ENCODE measurements around the gene KPNA3. TPM values are rescaled to one million over a fixed set of nuclear protein-coding genes. Genes with fewer than 3 reads are reported as not detected.

The KPNA3 gene
- polyA plus RNA-seq, 1 of the 3 experiments (the other 2 are of a cell fraction), result 11.3 TPM

DNA sequence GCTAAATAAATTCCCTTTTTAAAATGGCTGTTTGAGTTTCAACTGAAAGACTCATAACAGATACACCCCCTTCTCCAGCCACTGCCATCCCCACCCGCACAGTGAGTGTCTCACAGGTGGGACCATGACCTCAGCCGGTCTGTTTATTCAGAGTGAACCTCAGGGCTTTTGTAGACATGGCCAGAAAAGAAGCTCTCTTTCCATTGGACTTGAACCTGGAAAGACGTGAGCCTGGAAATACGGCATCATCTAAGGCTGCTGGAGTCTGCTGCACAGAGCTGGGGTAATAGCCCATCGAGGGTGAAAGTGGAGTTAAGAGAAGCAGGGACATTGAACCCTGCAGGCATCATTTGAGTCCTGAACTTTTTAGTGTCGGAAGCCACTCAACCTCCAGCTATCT lies 15.2 kb upstream of the KPNA3 start:
- Histone ChIP-seq H4K20me1 (ENCODE audit: insufficient read depth) (no peaks in the 10 kb centered on the region), H3K9ac (no peak overlapping the region), H3K4me1 (ENCODE audit: control insufficient read depth in 1 of 2, insufficient read depth in 2 of 2, low read depth in 1 of 2, low read length in 1 of 2) (no peaks in the 10 kb centered on the region), H3K9me2 (no peaks in the 10 kb centered on the region), H3K27me3 (ENCODE audit: insufficient read depth) (peaks cover 7% of the 10 kb centered on the region; the same call in 1 of the 2 replicates), H3K27ac (ENCODE audit: low read depth in 2 of 2, low read length in 1 of 2) (no peak overlapping the region), H3K9me3 (no peaks in the 10 kb centered on the region), H2AFZ (ENCODE audit: low read depth) (no peak overlapping the region), H3K4me2 (no peak overlapping the region), H3F3A (replicated peaks; ENCODE audit: insufficient read depth) (no peaks in the 10 kb centered on the region), H3K36me3 (replicated peaks in 1 of 2; ENCODE audit: control insufficient read depth in 1 of 2, insufficient read depth in 2 of 2, low read length in 1 of 2) (no peaks in the 10 kb centered on the region), H3K4me3 (ENCODE audit: low read depth in 2 of 2, low read length in 1 of 2) (no peak overlapping the region), H3K79me2 (ENCODE audit: insufficient read depth) (no peaks in the 10 kb centered on the region)
- ChIA-PET POLR2A (no interaction called here), CTCF (interaction anchor here (0.7 to 1.5 kb wide), 2 partner anchors 13 to 201 kb away, joined by 3 read pairs; no protein-coding TSS in a partner anchor)
- DNase-seq, result no peak
- 49% methylated on average over 6 of the region's 6 CpGs for WGBS (ENCODE audit: low lambda C conversion rate)
- TF ChIP-seq, protein P1, sequence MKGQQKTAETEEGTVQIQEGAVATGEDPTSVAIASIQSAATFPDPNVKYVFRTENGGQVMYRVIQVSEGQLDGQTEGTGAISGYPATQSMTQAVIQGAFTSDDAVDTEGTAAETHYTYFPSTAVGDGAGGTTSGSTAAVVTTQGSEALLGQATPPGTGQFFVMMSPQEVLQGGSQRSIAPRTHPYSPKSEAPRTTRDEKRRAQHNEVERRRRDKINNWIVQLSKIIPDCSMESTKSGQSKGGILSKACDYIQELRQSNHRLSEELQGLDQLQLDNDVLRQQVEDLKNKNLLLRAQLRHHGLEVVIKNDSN (IDR thresholded peaks at IDR 0.05; ENCODE audit: borderline replicate concordance, low read depth), result no peak
- TF ChIP-seq TAF1 (IDR thresholded peaks at IDR 0.05; ENCODE audit: borderline replicate concordance, low read depth, low read length) (no peak), SMC3 (IDR thresholded peaks at IDR 0.05; ENCODE audit: low read depth, low read length) (no peak), RFX5 (IDR thresholded peaks at IDR 0.05; ENCODE audit: low read length) (no peak), POLR2AphosphoS5 (IDR thresholded peaks at IDR 0.05; ENCODE audit: low read depth, low read length) (no peak), RCOR1 (IDR thresholded peaks at IDR 0.05; ENCODE audit: low read length) (no peak), TCF12 (IDR thresholded peaks at IDR 0.05) (no peak), CHD2 (IDR thresholded peaks at IDR 0.05; ENCODE audit: low read length, partially characterized antibody) (no peak), FOXJ3 (CRISPR knock-in tag; IDR thresholded peaks at IDR 0.05) (no peak), MXI1 (IDR thresholded peaks at IDR 0.05; ENCODE audit: low read depth, low read length) (no peak), NRF1 (IDR thresholded peaks at IDR 0.05; ENCODE audit: low read depth, low read length) (no peak), RXRA (IDR thresholded peaks at IDR 0.05; ENCODE audit: borderline replicate concordance, low read depth) (no peak), JUND (IDR thresholded peaks at IDR 0.05) (no peak), TEAD4 (IDR thresholded peaks at IDR 0.05; ENCODE audit: borderline replicate concordance, insufficient read depth) (no peak), NFIC (IDR thresholded peaks at IDR 0.05; ENCODE audit: borderline replicate concordance) (no peak), FOSL2 (IDR thresholded peaks at IDR 0.05; ENCODE audit: borderline replicate concordance, low read depth) (no peak), EP300 (IDR thresholded peaks at IDR 0.05; ENCODE audit: borderline replicate concordance in 1 of 2, low read depth in 1 of 2, low read length in 1 of 2) (no peak)

DNA sequence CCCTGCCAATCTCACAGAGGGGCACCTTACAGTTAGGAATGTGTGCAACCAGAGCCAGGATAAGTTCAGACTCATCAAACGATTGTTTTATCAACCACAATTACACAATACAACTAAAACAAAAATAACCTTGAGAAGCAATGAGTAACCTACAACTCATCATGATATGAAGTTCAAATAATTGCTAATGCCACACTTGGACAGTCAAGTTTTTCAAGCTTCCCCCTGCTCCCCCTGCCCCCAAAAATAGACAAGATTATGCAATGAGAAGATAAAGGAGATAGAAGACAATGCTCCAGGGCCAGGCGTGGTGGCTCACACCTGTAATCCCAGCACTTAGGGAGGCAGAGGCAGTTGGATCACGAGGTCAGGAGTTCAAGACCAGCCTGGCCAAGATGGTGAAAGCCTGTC lies 13.6 kb upstream of the KPNA3 start:
- no peaks in the 10 kb centered on the region for H3K79me2 ChIP-seq (ENCODE audit: insufficient read depth)
- no peaks in the 10 kb centered on the region for H3K9me2 ChIP-seq
- H3K4me1 ChIP-seq (ENCODE audit: control insufficient read depth in 1 of 2, insufficient read depth in 2 of 2, low read depth in 1 of 2, low read length in 1 of 2), result no peaks in the 10 kb centered on the region
- H3K9me3 ChIP-seq, result no peaks in the 10 kb centered on the region
- H3K9ac ChIP-seq, result no peak overlapping the region
- ChIA-PET POLR2A (no interaction called here), CTCF (interaction anchor here (1.5 kb wide), 1 partner anchor 200 kb away, joined by 3 read pairs; no protein-coding TSS in a partner anchor)
- H2AFZ ChIP-seq (ENCODE audit: low read depth), result no peak overlapping the region
- H3K27ac ChIP-seq (ENCODE audit: low read depth in 2 of 2, low read length in 1 of 2), result no peak overlapping the region
- H3K27me3 ChIP-seq (ENCODE audit: insufficient read depth), result peaks cover 7% of the 10 kb centered on the region; the same call in 1 of the 2 replicates
- H3K4me2 ChIP-seq, result no peak overlapping the region
- no peak overlapping the region for H3K4me3 ChIP-seq (ENCODE audit: low read depth in 2 of 2, low read length in 1 of 2)
- H4K20me1 ChIP-seq (ENCODE audit: insufficient read depth), result no peaks in the 10 kb centered on the region
- H3K36me3 ChIP-seq (replicated peaks in 1 of 2; ENCODE audit: control insufficient read depth in 1 of 2, insufficient read depth in 2 of 2, low read length in 1 of 2), result no peaks in the 10 kb centered on the region
- no peaks in the 10 kb centered on the region for H3F3A ChIP-seq (replicated peaks; ENCODE audit: insufficient read depth)
- no peak for DNase-seq
- WGBS (ENCODE audit: low lambda C conversion rate), result 10% methylated on average over 3 of the region's 3 CpGs
- TF ChIP-seq JUND (IDR thresholded peaks at IDR 0.05) (no peak), FOXJ3 (CRISPR knock-in tag; IDR thresholded peaks at IDR 0.05) (no peak), NRF1 (IDR thresholded peaks at IDR 0.05; ENCODE audit: low read depth, low read length) (no peak), POLR2AphosphoS5 (IDR thresholded peaks at IDR 0.05; ENCODE audit: low read depth, low read length) (no peak), RFX5 (IDR thresholded peaks at IDR 0.05; ENCODE audit: low read length) (no peak), SIN3A (IDR thresholded peaks at IDR 0.05; ENCODE audit: borderline replicate concordance, low read depth, low read length) (no peak), TCF12 (IDR thresholded peaks at IDR 0.05) (no peak), RCOR1 (IDR thresholded peaks at IDR 0.05; ENCODE audit: low read length) (no peak), RXRA (IDR thresholded peaks at IDR 0.05; ENCODE audit: borderline replicate concordance, low read depth) (no peak), RAD21 (IDR thresholded peaks at IDR 0.05; ENCODE audit: low read length) (no peak), NFIC (IDR thresholded peaks at IDR 0.05; ENCODE audit: borderline replicate concordance) (no peak), ELF1 (IDR thresholded peaks at IDR 0.05) (no peak)
- TF ChIP-seq, protein P2, sequence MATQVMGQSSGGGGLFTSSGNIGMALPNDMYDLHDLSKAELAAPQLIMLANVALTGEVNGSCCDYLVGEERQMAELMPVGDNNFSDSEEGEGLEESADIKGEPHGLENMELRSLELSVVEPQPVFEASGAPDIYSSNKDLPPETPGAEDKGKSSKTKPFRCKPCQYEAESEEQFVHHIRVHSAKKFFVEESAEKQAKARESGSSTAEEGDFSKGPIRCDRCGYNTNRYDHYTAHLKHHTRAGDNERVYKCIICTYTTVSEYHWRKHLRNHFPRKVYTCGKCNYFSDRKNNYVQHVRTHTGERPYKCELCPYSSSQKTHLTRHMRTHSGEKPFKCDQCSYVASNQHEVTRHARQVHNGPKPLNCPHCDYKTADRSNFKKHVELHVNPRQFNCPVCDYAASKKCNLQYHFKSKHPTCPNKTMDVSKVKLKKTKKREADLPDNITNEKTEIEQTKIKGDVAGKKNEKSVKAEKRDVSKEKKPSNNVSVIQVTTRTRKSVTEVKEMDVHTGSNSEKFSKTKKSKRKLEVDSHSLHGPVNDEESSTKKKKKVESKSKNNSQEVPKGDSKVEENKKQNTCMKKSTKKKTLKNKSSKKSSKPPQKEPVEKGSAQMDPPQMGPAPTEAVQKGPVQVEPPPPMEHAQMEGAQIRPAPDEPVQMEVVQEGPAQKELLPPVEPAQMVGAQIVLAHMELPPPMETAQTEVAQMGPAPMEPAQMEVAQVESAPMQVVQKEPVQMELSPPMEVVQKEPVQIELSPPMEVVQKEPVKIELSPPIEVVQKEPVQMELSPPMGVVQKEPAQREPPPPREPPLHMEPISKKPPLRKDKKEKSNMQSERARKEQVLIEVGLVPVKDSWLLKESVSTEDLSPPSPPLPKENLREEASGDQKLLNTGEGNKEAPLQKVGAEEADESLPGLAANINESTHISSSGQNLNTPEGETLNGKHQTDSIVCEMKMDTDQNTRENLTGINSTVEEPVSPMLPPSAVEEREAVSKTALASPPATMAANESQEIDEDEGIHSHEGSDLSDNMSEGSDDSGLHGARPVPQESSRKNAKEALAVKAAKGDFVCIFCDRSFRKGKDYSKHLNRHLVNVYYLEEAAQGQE (IDR thresholded peaks at IDR 0.05; ENCODE audit: low read depth, low read length), result no peak
- TF ChIP-seq, protein P3, sequence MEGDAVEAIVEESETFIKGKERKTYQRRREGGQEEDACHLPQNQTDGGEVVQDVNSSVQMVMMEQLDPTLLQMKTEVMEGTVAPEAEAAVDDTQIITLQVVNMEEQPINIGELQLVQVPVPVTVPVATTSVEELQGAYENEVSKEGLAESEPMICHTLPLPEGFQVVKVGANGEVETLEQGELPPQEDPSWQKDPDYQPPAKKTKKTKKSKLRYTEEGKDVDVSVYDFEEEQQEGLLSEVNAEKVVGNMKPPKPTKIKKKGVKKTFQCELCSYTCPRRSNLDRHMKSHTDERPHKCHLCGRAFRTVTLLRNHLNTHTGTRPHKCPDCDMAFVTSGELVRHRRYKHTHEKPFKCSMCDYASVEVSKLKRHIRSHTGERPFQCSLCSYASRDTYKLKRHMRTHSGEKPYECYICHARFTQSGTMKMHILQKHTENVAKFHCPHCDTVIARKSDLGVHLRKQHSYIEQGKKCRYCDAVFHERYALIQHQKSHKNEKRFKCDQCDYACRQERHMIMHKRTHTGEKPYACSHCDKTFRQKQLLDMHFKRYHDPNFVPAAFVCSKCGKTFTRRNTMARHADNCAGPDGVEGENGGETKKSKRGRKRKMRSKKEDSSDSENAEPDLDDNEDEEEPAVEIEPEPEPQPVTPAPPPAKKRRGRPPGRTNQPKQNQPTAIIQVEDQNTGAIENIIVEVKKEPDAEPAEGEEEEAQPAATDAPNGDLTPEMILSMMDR (IDR thresholded peaks at IDR 0.05), result no peak
- TF ChIP-seq, protein P4, sequence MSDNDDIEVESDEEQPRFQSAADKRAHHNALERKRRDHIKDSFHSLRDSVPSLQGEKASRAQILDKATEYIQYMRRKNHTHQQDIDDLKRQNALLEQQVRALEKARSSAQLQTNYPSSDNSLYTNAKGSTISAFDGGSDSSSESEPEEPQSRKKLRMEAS (IDR thresholded peaks at IDR 0.05; ENCODE audit: low read depth), result no peak

Data from SK-N-SH (cell line).